Right cardiac atrium (tissue), 5 donors: ENCODE measurements around the gene PRM3. TPM values are rescaled to one million over a fixed set of nuclear protein-coding genes. Genes with fewer than 3 reads are reported as not detected.

Experiments
- ATAC-seq, 2 donors: fragments of 200-7000 bp; cut with Tn5 transposase; one replicate each; pipeline versions ENCODE4 v1.8.0 to v1.9.1; 2020; ENCODE audit warnings: moderate library complexity in 2 of 2, mild to moderate bottlenecking in 1 of 2
- DNase-seq, 3 donors: peaks; one replicate each; pipeline ENCODE4 v3.0.0-alpha.2; 2020
- H3K27ac ChIP-seq: one replicate; pipeline ENCODE4 v1.5.1; 2013; ENCODE audit warnings: mild to moderate bottlenecking, low read length, control low read depth, moderate library complexity
- H3K27me3 ChIP-seq: one replicate; pipeline ENCODE4 v1.6.1; 2013; ENCODE audit not compliant: control insufficient read depth, insufficient read depth
- H3K4me1 ChIP-seq: one replicate; pipeline ENCODE4 v1.6.1; 2013; ENCODE audit warnings: low read length; ENCODE audit not compliant: control insufficient read depth, insufficient read depth
- H3K4me3 ChIP-seq: one replicate; pipeline ENCODE4 v1.5.1; 2013; ENCODE audit warnings: low read length, control low read depth
- H3K9me3 ChIP-seq: one replicate; pipeline ENCODE4 v1.6.1; 2013; ENCODE audit warnings: low read length; ENCODE audit not compliant: control insufficient read depth
- WGBS: extraction: QIAGEN DNeasy Blood & Tissue Kit; methylation state at CpG from one replicate; pipeline ENCODE4 v1.1.7; 2013; 5-methylcytosine and 5-hydroxymethylcytosine counted together
- intact Hi-C, 4 donors: fragments of 100-400 bp; cut with DNase I; formaldehyde crosslinking; loops; one replicate each; pipeline versions ENCODE4 v1.11.0 to v1.14.0; 2022 to 2023
- long read RNA-seq, 4 donors: library from polyadenylated mRNA; unstranded; transcript quantifications; one replicate each; pipeline ENCODE4 v2.0.0, GENCODE V29; 2020 to 2021
- polyA plus RNA-seq: library from polyadenylated mRNA; stranded (reverse); fragments of 200-250 nt; gene quantifications from one replicate; pipeline ENCODE4 v1.2.3, GENCODE V29; 2013
- total RNA-seq, 4 donors: library from RNA; stranded (reverse); fragmentation: NEBNext Ultra II Directional; extraction: Animal tissue kit (Norgen Biotek cat#: 25700); gene quantifications; one replicate each; pipeline ENCODE4 v1.2.1, GENCODE V29; 2021
- donor health status: healthy with polysubstance abuse.
- donor health status: DM: no; HTN: yes; CAD: no.
- donor health status: DM: no; HTN: no; CAD: no.
- donor health status: DM: no; HTN: yes; CAD: no; lungs with severe emphysema.
- donor health status: DM: yes; HTN: yes; CAD: no.

PRM3 gene, protein sequence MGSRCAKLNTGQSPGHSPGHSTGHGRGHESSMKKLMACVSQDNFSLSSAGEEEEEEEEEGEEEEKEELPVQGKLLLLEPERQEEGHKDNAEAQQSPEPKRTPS
- not detected for total RNA-seq
- not detected for polyA plus RNA-seq
- long read RNA-seq, donor 1 = 0 reads
- long read RNA-seq, donor 2 = 0 reads
- long read RNA-seq, donor 3 = 0 reads
- long read RNA-seq, donor 4 = 0 reads

GRCh38 chr16:11272921-11273720 lies at the start of gene PRM3:
TSS of gene PRM3 (minus strand) at chr16:11273629. CDS start at chr16:11273595, 34 bp downstream.
- 74% methylated on average over 30 of the region's 30 CpGs for WGBS
- no peak within 1 kb of the TSS for H3K27ac ChIP-seq
- no peaks in the 10 kb centered on the region for H3K4me1 ChIP-seq
- intact Hi-C loops = loop anchor here in 1 of 4 donors (10.0 kb wide), 1 partner anchor 82 kb away; no protein-coding TSS in a partner anchor
- ATAC-seq = no peak
- DNase-seq = no peak
- no peaks in the 10 kb centered on the region for H3K27me3 ChIP-seq
- no peak within 1 kb of the TSS for H3K4me3 ChIP-seq
- no peaks in the 10 kb centered on the region for H3K9me3 ChIP-seq

DNA sequence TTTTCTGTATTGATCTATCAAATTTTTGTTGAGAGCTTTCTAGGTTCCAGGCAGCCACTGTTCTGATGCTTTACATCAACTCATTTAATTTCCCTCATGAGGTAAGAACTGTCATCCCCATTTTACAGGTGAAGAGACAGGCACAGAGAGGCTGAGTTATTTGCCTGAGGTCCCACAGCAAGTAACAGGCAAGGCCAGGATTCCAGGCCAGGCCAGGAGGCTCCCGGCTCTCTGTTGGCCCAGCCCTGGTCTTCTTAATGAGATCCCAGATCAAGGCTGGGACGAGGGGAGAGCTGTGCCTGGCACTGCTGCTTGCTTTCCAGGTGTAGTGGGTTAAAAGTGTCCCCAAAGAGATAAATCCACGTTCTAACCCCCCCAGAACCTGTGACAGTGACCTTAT lies 49.4 kb upstream of the PRM3 start:
- Histone ChIP-seq H3K9me3 (no peaks in the 10 kb centered on the region), H3K27ac (no peak overlapping the region), H3K27me3 (no peaks in the 10 kb centered on the region), H3K4me1 (no peaks in the 10 kb centered on the region), H3K4me3 (no peak overlapping the region)
- intact Hi-C loops = no loop called here
- DNase-seq = no peak
- 85% methylated on average over 3 of the region's 3 CpGs for WGBS
- no peak for ATAC-seq

DNA sequence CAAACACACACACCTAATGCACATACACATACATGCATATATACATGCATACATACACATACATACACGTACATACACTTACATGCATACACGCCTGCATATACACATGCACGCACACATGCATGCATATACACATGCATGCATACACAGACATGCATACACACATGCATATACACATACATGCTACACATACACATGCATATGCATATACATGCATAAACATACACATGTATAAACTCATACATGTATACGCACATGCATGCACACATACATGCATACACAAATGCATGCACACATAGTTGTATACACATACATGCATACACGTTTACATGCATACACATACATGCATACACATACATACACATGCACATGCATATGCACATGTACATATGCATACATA lies 48.2 kb upstream of the PRM3 start:
- no peaks in the 10 kb centered on the region for H3K4me1 ChIP-seq
- H3K27me3 ChIP-seq = no peaks in the 10 kb centered on the region
- no peak overlapping the region for H3K4me3 ChIP-seq
- intact Hi-C loops = no loop called here
- 71% methylated on average over 5 of the region's 5 CpGs for WGBS
- DNase-seq (no peak), ATAC-seq (no peak)
- H3K9me3 ChIP-seq = no peaks in the 10 kb centered on the region
- H3K27ac ChIP-seq = no peak overlapping the region

- intact Hi-C loops = no loop called here
- H3K27ac ChIP-seq = no peak overlapping the region
- no peaks in the 10 kb centered on the region for H3K27me3 ChIP-seq
- H3K4me1 ChIP-seq = no peaks in the 10 kb centered on the region
- no peaks in the 10 kb centered on the region for H3K9me3 ChIP-seq
- no peak overlapping the region for H3K4me3 ChIP-seq
- DNase-seq (no peak), ATAC-seq (no peak)
- 83% methylated on average over 10 of the region's 10 CpGs for WGBS
Measured at GRCh38 chr16:11320170-11320569, 46.7 kb upstream of the PRM3 start.

DNA sequence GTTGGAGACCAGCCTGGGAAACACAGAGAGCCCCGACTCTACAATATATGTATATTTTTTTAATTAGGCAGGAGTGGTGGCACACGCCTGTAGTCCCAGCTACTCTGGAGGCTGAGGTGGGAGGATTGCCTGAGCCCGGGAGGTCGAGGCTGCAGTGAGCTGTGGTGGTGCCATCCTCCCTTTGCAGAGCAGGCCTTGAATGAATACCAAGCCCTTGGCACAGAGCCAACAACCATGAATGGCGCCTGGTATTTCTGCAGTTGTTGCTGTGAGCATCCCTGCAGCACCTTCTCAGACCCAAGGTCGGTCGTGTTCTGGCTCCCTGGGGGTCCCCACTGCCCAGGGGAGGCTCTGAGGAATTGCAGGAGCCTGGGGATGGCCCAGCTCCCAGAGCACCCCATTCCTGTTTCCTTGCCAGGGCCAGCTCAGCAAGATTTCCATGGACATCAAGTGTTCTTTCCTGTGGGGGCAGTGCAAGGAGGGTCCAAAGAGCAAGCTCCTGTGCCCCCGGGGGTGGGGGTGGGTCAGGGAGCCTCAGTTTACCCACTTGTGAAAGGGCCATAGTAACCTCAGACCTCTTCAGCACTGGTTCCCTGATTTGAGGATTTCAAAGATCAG lies 46.2 kb upstream of the PRM3 start:
- intact Hi-C loops = no loop called here
- no peaks in the 10 kb centered on the region for H3K27me3 ChIP-seq
- 60% methylated on average over 8 of the region's 8 CpGs for WGBS

GRCh38 chr16:11318817-11319216 lies 45.4 kb upstream of the PRM3 start:
- Histone ChIP-seq H3K27me3 (no peaks in the 10 kb centered on the region), H3K27ac (no peak overlapping the region), H3K9me3 (no peaks in the 10 kb centered on the region), H3K4me1 (no peaks in the 10 kb centered on the region), H3K4me3 (no peak overlapping the region)
- WGBS = 91% methylated on average over 8 of the region's 8 CpGs
- intact Hi-C loops = no loop called here
- ATAC-seq (no peak), DNase-seq (no peak)

More for the DNA sequence above, 46.2 kb upstream of the PRM3 start:
- no peaks in the 10 kb centered on the region for H3K4me1 ChIP-seq
- no peak for DNase-seq
- ATAC-seq = no peak
- no peak overlapping the region for H3K27ac ChIP-seq
- no peak overlapping the region for H3K4me3 ChIP-seq
- no peaks in the 10 kb centered on the region for H3K9me3 ChIP-seq

- intact Hi-C loops = no loop called here
- DNase-seq (no peak), ATAC-seq (no peak)
- Histone ChIP-seq H3K27ac (no peak overlapping the region), H3K9me3 (no peaks in the 10 kb centered on the region), H3K4me3 (no peak overlapping the region), H3K27me3 (no peaks in the 10 kb centered on the region), H3K4me1 (no peaks in the 10 kb centered on the region)
- WGBS = 67% methylated on average over 23 of the region's 23 CpGs
Measured at GRCh38 chr16:11316331-11317015, 43.0 kb upstream of the PRM3 start.

DNA sequence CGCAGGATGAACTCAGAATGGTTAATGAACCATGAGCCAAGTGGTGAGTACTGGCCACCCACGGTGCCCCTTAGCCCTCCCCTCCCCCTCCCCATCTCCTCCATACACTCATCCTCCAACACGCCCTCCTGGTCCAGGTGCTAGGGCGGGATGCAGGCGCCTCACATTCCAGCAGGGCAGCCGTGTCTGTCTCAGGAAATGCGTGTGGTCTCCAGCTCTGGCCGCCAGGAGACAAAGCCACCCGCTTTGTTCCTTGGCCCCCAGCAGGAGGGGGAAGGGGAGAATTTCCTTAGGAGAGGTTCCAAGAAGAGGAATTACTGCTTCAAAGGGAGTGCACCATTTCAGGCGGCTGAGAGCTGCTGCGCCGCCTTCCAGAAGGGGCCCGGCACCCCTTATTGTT lies 42.1 kb upstream of the PRM3 start:
- DNase-seq (no peak), ATAC-seq (no peak)
- whole genome bisulfite sequencing = 46% methylated on average over 13 of the region's 13 CpGs
- Histone ChIP-seq H3K9me3 (no peaks in the 10 kb centered on the region), H3K27me3 (no peaks in the 10 kb centered on the region), H3K4me3 (no peak overlapping the region), H3K4me1 (no peaks in the 10 kb centered on the region), H3K27ac (no peak overlapping the region)
- intact Hi-C loops = no loop called here

- ATAC-seq = no peak
- 92% methylated on average over 8 of the region's 8 CpGs for WGBS
Measured at GRCh38 chr16:11314309-11314894, 41.0 kb upstream of the PRM3 start.

GRCh38 chr16:11313493-11314308 lies 40.3 kb upstream of the PRM3 start:
- ATAC-seq = no peak
- Histone ChIP-seq H3K4me3 (no peak overlapping the region), H3K4me1 (no peaks in the 10 kb centered on the region), H3K9me3 (no peaks in the 10 kb centered on the region), H3K27ac (no peak overlapping the region), H3K27me3 (no peaks in the 10 kb centered on the region)
- intact Hi-C loops = no loop called here
- WGBS = 96% methylated on average over 9 of the region's 9 CpGs
- DNase-seq = no peak

More at GRCh38 chr16:11314309-11314894, 41.0 kb upstream of the PRM3 start:
- Histone ChIP-seq H3K27me3 (no peaks in the 10 kb centered on the region), H3K4me1 (no peaks in the 10 kb centered on the region), H3K27ac (no peak overlapping the region), H3K4me3 (no peak overlapping the region), H3K9me3 (no peaks in the 10 kb centered on the region)
- intact Hi-C loops = no loop called here
- no peak for DNase-seq
